Measurements from ENCODE around the gene NEO1.

DNA sequence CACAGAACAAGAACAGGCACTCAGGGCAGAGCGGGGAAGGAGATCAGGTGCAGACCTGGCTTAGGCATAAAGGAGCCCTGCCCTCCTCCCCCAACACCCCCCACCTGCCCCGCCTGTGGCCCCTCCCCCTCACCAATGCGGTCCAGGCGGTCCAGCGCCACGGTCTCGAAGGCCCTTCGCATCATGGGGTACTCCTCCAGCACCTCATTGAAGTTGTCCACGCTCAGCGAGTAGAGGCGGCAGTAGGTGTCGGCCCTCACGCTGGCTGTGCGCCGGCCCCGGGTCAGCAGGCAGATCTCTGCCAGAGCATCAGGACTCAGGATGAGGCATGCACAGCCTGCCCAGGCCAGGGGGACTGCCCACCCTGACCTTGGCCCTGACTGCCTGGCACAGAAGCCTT lies 271.7 kb downstream of the NEO1 start:
- no peak for TF ChIP-seq ZFP3 (CRISPR knock-in tag; IDR thresholded peaks at IDR 0.05)
- TF ChIP-seq, protein P1, sequence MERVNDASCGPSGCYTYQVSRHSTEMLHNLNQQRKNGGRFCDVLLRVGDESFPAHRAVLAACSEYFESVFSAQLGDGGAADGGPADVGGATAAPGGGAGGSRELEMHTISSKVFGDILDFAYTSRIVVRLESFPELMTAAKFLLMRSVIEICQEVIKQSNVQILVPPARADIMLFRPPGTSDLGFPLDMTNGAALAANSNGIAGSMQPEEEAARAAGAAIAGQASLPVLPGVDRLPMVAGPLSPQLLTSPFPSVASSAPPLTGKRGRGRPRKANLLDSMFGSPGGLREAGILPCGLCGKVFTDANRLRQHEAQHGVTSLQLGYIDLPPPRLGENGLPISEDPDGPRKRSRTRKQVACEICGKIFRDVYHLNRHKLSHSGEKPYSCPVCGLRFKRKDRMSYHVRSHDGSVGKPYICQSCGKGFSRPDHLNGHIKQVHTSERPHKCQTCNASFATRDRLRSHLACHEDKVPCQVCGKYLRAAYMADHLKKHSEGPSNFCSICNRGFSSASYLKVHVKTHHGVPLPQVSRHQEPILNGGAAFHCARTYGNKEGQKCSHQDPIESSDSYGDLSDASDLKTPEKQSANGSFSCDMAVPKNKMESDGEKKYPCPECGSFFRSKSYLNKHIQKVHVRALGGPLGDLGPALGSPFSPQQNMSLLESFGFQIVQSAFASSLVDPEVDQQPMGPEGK (CRISPR knock-in tag; IDR thresholded peaks at IDR 0.05; ENCODE audit: borderline replicate concordance), result no peak
- TF ChIP-seq ISL1 (CRISPR knock-in tag; IDR thresholded peaks at IDR 0.05), result no peak
- no peak for TF ChIP-seq RARB (CRISPR knock-in tag; IDR thresholded peaks at IDR 0.05)
- TF ChIP-seq, protein P2, sequence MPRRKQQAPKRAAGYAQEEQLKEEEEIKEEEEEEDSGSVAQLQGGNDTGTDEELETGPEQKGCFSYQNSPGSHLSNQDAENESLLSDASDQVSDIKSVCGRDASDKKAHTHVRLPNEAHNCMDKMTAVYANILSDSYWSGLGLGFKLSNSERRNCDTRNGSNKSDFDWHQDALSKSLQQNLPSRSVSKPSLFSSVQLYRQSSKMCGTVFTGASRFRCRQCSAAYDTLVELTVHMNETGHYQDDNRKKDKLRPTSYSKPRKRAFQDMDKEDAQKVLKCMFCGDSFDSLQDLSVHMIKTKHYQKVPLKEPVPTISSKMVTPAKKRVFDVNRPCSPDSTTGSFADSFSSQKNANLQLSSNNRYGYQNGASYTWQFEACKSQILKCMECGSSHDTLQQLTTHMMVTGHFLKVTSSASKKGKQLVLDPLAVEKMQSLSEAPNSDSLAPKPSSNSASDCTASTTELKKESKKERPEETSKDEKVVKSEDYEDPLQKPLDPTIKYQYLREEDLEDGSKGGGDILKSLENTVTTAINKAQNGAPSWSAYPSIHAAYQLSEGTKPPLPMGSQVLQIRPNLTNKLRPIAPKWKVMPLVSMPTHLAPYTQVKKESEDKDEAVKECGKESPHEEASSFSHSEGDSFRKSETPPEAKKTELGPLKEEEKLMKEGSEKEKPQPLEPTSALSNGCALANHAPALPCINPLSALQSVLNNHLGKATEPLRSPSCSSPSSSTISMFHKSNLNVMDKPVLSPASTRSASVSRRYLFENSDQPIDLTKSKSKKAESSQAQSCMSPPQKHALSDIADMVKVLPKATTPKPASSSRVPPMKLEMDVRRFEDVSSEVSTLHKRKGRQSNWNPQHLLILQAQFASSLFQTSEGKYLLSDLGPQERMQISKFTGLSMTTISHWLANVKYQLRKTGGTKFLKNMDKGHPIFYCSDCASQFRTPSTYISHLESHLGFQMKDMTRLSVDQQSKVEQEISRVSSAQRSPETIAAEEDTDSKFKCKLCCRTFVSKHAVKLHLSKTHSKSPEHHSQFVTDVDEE (CRISPR knock-in tag; IDR thresholded peaks at IDR 0.05), result no peak
- no peak for TF ChIP-seq ZC3H10 (CRISPR knock-in tag; IDR thresholded peaks at IDR 0.05)
- TF ChIP-seq ARNTL (CRISPR knock-in tag; IDR thresholded peaks at IDR 0.05; ENCODE audit: borderline replicate concordance, low read depth), result no peak
- TF ChIP-seq ZFP30 (CRISPR knock-in tag; IDR thresholded peaks at IDR 0.05), result no peak
- no peak for TF ChIP-seq SNAI2 (CRISPR knock-in tag; IDR thresholded peaks at IDR 0.05)
- TF ChIP-seq, protein P3, sequence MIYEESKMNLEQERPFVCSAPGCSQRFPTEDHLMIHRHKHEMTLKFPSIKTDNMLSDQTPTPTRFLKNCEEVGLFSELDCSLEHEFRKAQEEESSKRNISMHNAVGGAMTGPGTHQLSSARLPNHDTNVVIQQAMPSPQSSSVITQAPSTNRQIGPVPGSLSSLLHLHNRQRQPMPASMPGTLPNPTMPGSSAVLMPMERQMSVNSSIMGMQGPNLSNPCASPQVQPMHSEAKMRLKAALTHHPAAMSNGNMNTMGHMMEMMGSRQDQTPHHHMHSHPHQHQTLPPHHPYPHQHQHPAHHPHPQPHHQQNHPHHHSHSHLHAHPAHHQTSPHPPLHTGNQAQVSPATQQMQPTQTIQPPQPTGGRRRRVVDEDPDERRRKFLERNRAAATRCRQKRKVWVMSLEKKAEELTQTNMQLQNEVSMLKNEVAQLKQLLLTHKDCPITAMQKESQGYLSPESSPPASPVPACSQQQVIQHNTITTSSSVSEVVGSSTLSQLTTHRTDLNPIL (CRISPR knock-in tag; IDR thresholded peaks at IDR 0.05; ENCODE audit: low read depth), result no peak
